SK-N-SH (cell line): ENCODE results near the gene MTTP. TPM values are rescaled to one million over a fixed set of nuclear protein-coding genes. Genes with fewer than 3 reads are reported as not detected.

Source experiments
- CTCF ChIA-PET: fragments of 300-600, 350-600 bp; formaldehyde crosslinking; extraction: SDS; loops from one replicate; lab custom pipeline; 2021; lab: Yijun Ruan, JAX
- POLR2A ChIA-PET: fragments of 350-600 bp; sonication (Branson Sonifier 250); formaldehyde crosslinking; extraction: SDS; loops from one replicate; lab custom pipeline; 2020; ENCODE audit warnings: antibody characterized with exemption, inconsistent platforms; lab: Yijun Ruan, JAX
- DNase-seq: peaks from one replicate; pipeline ENCODE4 v3.0.0; 2012
- H2AFZ ChIP-seq: fragments of 200-600 bp; sonication (generic); 2 replicates; pipeline ENCODE4 v1.8.1; 2016; ENCODE audit warnings: antibody characterized with exemption, mild to moderate bottlenecking, low read depth
- H3F3A ChIP-seq: fragments of 200-600 bp; sonication (generic); replicated peaks from 2 replicates; pipeline ENCODE3; 2016; ENCODE audit warnings: antibody characterized with exemption, mild to moderate bottlenecking; ENCODE audit not compliant: insufficient read depth
- H3K27ac ChIP-seq, 2 experiments: fragments of 200-500 bp in 1 of 2; fragments of 200-600 bp in 1 of 2; sonication (Bioruptor generic) in 1 of 2; sonication (generic), shearing (Covaris generic) in 1 of 2; 2 replicates each; pipeline versions ENCODE4 v1.5.1 to v1.6.1; 2014 to 2016; ENCODE audit warnings: low read depth in 2 of 2, inconsistent platforms in 1 of 2, low read length in 1 of 2, mild to moderate bottlenecking in 1 of 2, mixed read lengths in 1 of 2
- H3K27me3 ChIP-seq: fragments of 200-600 bp; sonication (generic), shearing (Covaris generic); 2 replicates; pipeline ENCODE4 v1.6.1; 2016; ENCODE audit warnings: mixed run types; ENCODE audit not compliant: insufficient read depth
- H3K36me3 ChIP-seq, 2 experiments: fragments of 200-500 bp in 1 of 2; fragments of 200-600 bp in 1 of 2; sonication (Bioruptor generic) in 1 of 2; sonication (generic) in 1 of 2; replicated peaks in 1 of 2; 2 replicates each; pipeline versions ENCODE3 to v1.5.1; 2014 to 2016; ENCODE audit warnings: low read length in 1 of 2, mild to moderate bottlenecking in 1 of 2; ENCODE audit not compliant: insufficient read depth in 2 of 2, control insufficient read depth in 1 of 2
- H3K4me1 ChIP-seq, 2 experiments: fragments of 200-500 bp in 1 of 2; fragments of 200-600 bp in 1 of 2; sonication (Bioruptor generic) in 1 of 2; sonication (generic), shearing (Covaris generic) in 1 of 2; 2 replicates each; pipeline versions ENCODE4 v1.5.1 to v1.6.1; 2014 to 2016; ENCODE audit warnings: low read depth in 1 of 2, low read length in 1 of 2, mixed run types in 1 of 2; ENCODE audit not compliant: insufficient read depth in 2 of 2, control insufficient read depth in 1 of 2
- H3K4me2 ChIP-seq: fragments of 200-600 bp; sonication (generic), shearing (Covaris generic); 2 replicates; pipeline ENCODE4 v1.6.1; 2017; ENCODE audit warnings: mixed run types
- H3K4me3 ChIP-seq, 2 experiments: fragments of 200-500 bp in 1 of 2; fragments of 200-600 bp in 1 of 2; sonication (Bioruptor generic) in 1 of 2; sonication (generic), shearing (Covaris generic) in 1 of 2; 2 replicates each; pipeline versions ENCODE4 v1.5.1 to v1.8.1; 2014 to 2016; ENCODE audit warnings: low read depth in 2 of 2, inconsistent platforms in 1 of 2, low read length in 1 of 2, mild to moderate bottlenecking in 1 of 2, mixed read lengths in 1 of 2, moderate library complexity in 1 of 2
- H3K79me2 ChIP-seq: fragments of 200-600 bp; sonication (generic); 2 replicates; pipeline ENCODE4 v1.8.1; 2017; ENCODE audit warnings: mild to moderate bottlenecking; ENCODE audit not compliant: insufficient read depth
- H3K9ac ChIP-seq: fragments of 200-600 bp; sonication (generic); 2 replicates; pipeline ENCODE4 v1.6.1; 2017; ENCODE audit warnings: mixed run types
- H3K9me2 ChIP-seq: fragments of 200-600 bp; sonication (generic); 2 replicates; pipeline ENCODE4 v1.6.1; 2017; ENCODE audit warnings: mixed run types
- H3K9me3 ChIP-seq: fragments of 200-600 bp; sonication (generic); 2 replicates; pipeline ENCODE4 v1.6.1; 2017; ENCODE audit warnings: mixed run types, mild to moderate bottlenecking, moderate library complexity
- H4K20me1 ChIP-seq: fragments of 200-600 bp; sonication (generic); 2 replicates; pipeline ENCODE4 v1.6.1; 2017; ENCODE audit warnings: mild to moderate bottlenecking, mixed run types; ENCODE audit not compliant: insufficient read depth
- CHD2 ChIP-seq: fragments of 150-350 bp; IDR thresholded peaks from 2 replicates; pipeline ENCODE4 v1.6.1; 2018; ENCODE audit warnings: low read length; ENCODE audit not compliant: partially characterized antibody
- EP300 ChIP-seq, 2 experiments: IDR thresholded peaks; 2 replicates each; pipeline versions ENCODE4 v1.4.0 to v1.6.1; 2012; ENCODE audit warnings: borderline replicate concordance in 1 of 2, low read depth in 1 of 2, low read length in 1 of 2
- EZH2phosphoT487 ChIP-seq: fragments of 200-600 bp; sonication (generic); IDR thresholded peaks from 2 replicates; pipeline ENCODE4 v1.6.1; 2017; ENCODE audit warnings: low read depth, mixed run types, mild to moderate bottlenecking, antibody characterized with exemption, moderate library complexity, borderline replicate concordance
- FOSL2 ChIP-seq: IDR thresholded peaks from 2 replicates; pipeline ENCODE4 v1.4.0; 2012; ENCODE audit warnings: low read depth, mild to moderate bottlenecking, moderate library complexity, borderline replicate concordance
- FOXJ3 ChIP-seq: sonication (generic); formaldehyde crosslinking; IDR thresholded peaks from 2 replicates; pipeline ENCODE4 v1.5.1; 2020; ENCODE audit warnings: mild to moderate bottlenecking, missing genetic modification reagents
- FOXM1 ChIP-seq: IDR thresholded peaks from 2 replicates; pipeline ENCODE4 v1.4.0; 2012; ENCODE audit warnings: low read depth, mild to moderate bottlenecking
- GABPA ChIP-seq: IDR thresholded peaks from 2 replicates; pipeline ENCODE4 v1.4.0; 2012; ENCODE audit warnings: low read depth, mild to moderate bottlenecking
- JUND ChIP-seq: IDR thresholded peaks from 2 replicates; pipeline ENCODE4 v1.4.0; 2012
- MXI1 ChIP-seq: IDR thresholded peaks from 2 replicates; pipeline ENCODE4 v1.6.1; 2012; ENCODE audit warnings: mild to moderate bottlenecking, low read depth, low read length, improper control_type of control experiment
- NFIC ChIP-seq: IDR thresholded peaks from 2 replicates; pipeline ENCODE4 v1.4.0; 2012; ENCODE audit warnings: borderline replicate concordance
- RAD21 ChIP-seq: IDR thresholded peaks from 2 replicates; pipeline ENCODE4 v1.6.1; 2012; ENCODE audit warnings: mild to moderate bottlenecking, low read length
- TCF12 ChIP-seq: IDR thresholded peaks from 2 replicates; pipeline ENCODE4 v1.4.0; 2012
- TEAD4 ChIP-seq: IDR thresholded peaks from 2 replicates; pipeline ENCODE4 v1.4.0; 2012; ENCODE audit warnings: mild to moderate bottlenecking, borderline replicate concordance; ENCODE audit not compliant: insufficient read depth
- WGBS: methylation state at CpG from one replicate; pipeline ENCODE4 v1.1.6; 2017; ENCODE audit warnings: low lambda C conversion rate; 5-methylcytosine and 5-hydroxymethylcytosine counted together
- polyA plus RNA-seq, 3 experiments: library from polyadenylated mRNA; depleted of rRNA; stranded (reverse); fragments of >200 nt; gene quantifications; 2 replicates each; pipeline ENCODE4 v1.2.3, GENCODE V29; 2012
- TF ChIP-seq, protein P1 (sequence below): IDR thresholded peaks from 2 replicates; pipeline ENCODE4 v1.4.0; 2012; ENCODE audit warnings: low read depth, borderline replicate concordance
- TF ChIP-seq, protein P2 (sequence below): fragments of 200-600 bp; sonication (generic); IDR thresholded peaks from 2 replicates; pipeline ENCODE4 v1.6.1; 2017; ENCODE audit warnings: antibody characterized with exemption, mild to moderate bottlenecking, moderate library complexity
- TF ChIP-seq, protein P3 (sequence below): fragments of 150-350 bp; IDR thresholded peaks from 2 replicates; pipeline ENCODE4 v1.6.1; 2016; ENCODE audit warnings: mild to moderate bottlenecking, low read depth, low read length
- TF ChIP-seq, protein P4 (sequence below): IDR thresholded peaks from 2 replicates; pipeline ENCODE4 v1.4.0; 2012; ENCODE audit warnings: low read depth, borderline replicate concordance

The MTTP gene
- polyA plus RNA-seq, 1 of the 3 experiments (the other 2 are of a cell fraction) = not detected

DNA sequence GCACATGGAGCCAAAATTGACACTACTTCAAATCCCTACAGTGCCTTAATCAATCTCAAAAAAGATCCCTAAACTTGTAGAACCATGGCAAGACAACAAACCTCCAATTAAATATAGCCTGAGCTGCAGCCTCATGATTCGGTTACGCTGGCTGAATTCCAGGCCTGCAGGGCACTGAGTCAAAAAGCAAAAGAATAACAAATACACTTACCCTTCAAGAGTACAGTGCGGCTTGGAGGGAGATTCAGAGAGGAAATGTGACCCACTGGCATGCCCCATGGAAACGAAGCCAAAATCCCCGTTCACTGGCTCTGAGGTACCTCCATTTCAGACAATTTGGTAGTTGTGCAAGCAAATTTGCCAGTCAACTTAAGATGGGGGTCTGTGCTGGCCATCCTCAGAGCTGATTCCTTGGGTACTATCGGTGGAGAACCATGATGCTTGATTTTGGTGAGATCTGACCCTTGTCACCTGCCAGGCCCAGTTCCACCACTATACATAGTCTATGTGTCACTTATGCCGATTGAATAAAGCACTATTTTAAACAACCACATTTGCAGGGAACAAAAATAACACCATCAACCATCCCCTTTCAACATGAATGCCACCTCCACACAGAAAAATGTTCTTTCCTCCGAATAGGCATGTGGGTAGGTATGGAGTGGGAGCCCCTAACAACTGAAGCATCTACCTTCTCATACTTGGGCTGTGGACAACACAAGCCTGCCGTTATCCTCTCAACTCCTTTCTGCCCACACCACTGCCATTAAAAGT, 80.9 kb downstream of the MTTP start:
- H3K9me2 ChIP-seq = no peaks in the 10 kb centered on the region
- no peaks in the 10 kb centered on the region for H3F3A ChIP-seq
- H3K79me2 ChIP-seq = no peaks in the 10 kb centered on the region
- no peak overlapping the region for H3K9ac ChIP-seq
- TF ChIP-seq, protein P1, sequence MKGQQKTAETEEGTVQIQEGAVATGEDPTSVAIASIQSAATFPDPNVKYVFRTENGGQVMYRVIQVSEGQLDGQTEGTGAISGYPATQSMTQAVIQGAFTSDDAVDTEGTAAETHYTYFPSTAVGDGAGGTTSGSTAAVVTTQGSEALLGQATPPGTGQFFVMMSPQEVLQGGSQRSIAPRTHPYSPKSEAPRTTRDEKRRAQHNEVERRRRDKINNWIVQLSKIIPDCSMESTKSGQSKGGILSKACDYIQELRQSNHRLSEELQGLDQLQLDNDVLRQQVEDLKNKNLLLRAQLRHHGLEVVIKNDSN = no peak
- TF ChIP-seq FOSL2 (no peak), FOXJ3 (no peak), CHD2 (no peak), NFIC (no peak), FOXM1 (no peak), TCF12 (no peak), RAD21 (no peak), GABPA (no peak), TEAD4 (no peak), JUND (no peak), EZH2phosphoT487 (no peak), MXI1 (no peak), EP300 (IDR thresholded peaks at IDR 0.05; ENCODE audit: borderline replicate concordance in 1 of 2, low read depth in 1 of 2, low read length in 1 of 2) (no peak)
- TF ChIP-seq, protein P2, sequence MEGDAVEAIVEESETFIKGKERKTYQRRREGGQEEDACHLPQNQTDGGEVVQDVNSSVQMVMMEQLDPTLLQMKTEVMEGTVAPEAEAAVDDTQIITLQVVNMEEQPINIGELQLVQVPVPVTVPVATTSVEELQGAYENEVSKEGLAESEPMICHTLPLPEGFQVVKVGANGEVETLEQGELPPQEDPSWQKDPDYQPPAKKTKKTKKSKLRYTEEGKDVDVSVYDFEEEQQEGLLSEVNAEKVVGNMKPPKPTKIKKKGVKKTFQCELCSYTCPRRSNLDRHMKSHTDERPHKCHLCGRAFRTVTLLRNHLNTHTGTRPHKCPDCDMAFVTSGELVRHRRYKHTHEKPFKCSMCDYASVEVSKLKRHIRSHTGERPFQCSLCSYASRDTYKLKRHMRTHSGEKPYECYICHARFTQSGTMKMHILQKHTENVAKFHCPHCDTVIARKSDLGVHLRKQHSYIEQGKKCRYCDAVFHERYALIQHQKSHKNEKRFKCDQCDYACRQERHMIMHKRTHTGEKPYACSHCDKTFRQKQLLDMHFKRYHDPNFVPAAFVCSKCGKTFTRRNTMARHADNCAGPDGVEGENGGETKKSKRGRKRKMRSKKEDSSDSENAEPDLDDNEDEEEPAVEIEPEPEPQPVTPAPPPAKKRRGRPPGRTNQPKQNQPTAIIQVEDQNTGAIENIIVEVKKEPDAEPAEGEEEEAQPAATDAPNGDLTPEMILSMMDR = no peak
- TF ChIP-seq, protein P3, sequence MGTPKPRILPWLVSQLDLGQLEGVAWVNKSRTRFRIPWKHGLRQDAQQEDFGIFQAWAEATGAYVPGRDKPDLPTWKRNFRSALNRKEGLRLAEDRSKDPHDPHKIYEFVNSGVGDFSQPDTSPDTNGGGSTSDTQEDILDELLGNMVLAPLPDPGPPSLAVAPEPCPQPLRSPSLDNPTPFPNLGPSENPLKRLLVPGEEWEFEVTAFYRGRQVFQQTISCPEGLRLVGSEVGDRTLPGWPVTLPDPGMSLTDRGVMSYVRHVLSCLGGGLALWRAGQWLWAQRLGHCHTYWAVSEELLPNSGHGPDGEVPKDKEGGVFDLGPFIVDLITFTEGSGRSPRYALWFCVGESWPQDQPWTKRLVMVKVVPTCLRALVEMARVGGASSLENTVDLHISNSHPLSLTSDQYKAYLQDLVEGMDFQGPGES = no peak
- TF ChIP-seq, protein P4, sequence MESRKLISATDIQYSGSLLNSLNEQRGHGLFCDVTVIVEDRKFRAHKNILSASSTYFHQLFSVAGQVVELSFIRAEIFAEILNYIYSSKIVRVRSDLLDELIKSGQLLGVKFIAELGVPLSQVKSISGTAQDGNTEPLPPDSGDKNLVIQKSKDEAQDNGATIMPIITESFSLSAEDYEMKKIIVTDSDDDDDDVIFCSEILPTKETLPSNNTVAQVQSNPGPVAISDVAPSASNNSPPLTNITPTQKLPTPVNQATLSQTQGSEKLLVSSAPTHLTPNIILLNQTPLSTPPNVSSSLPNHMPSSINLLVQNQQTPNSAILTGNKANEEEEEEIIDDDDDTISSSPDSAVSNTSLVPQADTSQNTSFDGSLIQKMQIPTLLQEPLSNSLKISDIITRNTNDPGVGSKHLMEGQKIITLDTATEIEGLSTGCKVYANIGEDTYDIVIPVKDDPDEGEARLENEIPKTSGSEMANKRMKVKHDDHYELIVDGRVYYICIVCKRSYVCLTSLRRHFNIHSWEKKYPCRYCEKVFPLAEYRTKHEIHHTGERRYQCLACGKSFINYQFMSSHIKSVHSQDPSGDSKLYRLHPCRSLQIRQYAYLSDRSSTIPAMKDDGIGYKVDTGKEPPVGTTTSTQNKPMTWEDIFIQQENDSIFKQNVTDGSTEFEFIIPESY = no peak
- no peaks in the 10 kb centered on the region for H3K9me3 ChIP-seq
- no peaks in the 10 kb centered on the region for H3K27me3 ChIP-seq
- CTCF ChIA-PET = no interaction called here
- no peak overlapping the region for H2AFZ ChIP-seq
- POLR2A ChIA-PET = no interaction called here
- WGBS = 40% methylated on average over 8 of the region's 9 CpGs
- no peak overlapping the region for H3K27ac ChIP-seq
- H3K4me3 ChIP-seq = no peak overlapping the region
- no peaks in the 10 kb centered on the region for H3K36me3 ChIP-seq
- H4K20me1 ChIP-seq = no peaks in the 10 kb centered on the region
- H3K4me1 ChIP-seq = no peaks in the 10 kb centered on the region
- DNase-seq = no peak
- H3K4me2 ChIP-seq = no peak overlapping the region
